Central memory CD4-positive, alpha-beta T cell (primary cell): Measurements from ENCODE around the gene IRF2.
A peak's percentile ranks its signal among the peaks of the same experiment; 100 is the strongest.
"Not testable (repeated sequence)": the region's sequence is repeated elsewhere in the genome, so short reads cannot be mapped to it uniquely, and the experiment has no call there.

Source experiments
- DNase-seq: peaks from one replicate; pipeline ENCODE4 v3.0.0; 2022

The IRF2 gene

DNA sequence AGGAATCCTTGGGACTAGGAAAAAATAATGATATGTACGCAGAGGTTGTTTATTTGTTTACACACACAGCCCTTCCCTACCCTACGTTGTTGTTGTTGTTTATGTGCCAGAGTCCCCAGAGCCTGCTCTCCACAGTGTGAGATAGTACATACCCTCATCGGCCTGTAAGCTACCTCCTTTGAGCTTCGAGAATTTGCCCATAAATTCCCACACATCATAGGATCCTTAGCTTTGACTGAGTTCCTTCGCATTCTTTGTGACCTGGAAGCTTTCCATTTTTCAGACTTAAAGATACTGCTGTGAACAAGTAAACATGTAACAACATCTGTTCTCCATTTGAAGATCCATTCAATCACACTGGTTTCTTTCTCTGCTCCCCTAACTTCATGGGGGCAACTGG is 114.5 kb downstream of the IRF2 start:
- DNase-seq: no peak

DNA sequence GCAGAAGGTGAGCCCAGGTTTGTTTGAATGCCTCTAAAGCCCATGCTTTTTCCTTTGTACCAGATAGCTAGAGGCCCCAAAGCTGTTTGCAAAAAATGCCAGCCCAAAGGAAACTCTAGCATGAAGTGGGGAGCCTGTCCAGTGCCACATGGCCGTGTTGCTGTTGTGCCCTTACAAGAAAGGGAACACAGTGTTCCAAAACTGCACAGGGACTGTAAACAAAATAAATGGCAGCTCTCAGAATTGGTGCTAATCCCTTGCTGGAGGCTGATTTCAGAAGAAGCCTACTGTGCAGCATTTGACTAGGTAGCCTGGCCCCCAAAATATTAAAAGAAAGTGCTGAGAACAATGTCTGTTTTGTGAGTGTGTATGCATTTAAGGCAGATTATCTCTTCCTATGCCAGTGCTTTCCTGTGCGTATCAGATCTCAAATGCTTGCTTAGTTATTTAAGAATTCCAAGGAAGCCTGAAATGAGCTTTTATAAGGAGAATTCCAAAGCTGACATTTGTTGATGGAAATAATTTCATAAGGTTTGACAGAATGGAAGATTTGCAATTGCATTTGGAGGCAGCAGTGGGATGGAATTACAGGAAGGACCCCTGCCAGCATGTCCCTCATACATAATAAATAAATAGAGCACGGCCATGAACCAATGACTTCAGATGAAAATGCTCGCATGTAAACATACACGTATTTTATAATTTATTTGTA is 115.7 kb downstream of the IRF2 start:
- DNase-seq: no peak

DNA sequence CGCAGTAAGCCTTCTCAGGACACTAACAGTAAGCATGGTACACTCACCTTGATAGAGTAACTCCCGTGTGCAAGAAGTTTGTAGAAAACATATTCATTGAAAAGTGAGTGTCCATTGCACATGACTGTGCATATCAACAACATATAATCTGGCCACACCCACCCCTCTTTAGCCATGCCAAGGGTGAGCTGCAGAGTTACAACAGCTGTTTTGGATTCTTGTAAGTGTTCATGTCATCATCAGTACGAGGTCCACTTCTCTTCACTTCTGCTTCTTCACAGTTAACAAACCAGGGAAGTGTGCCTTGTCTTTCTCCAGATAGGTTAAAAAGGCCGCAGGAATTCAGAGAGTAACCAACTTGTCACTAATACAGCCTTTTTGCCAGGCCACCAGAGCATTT is 116.6 kb downstream of the IRF2 start:
- DNase-seq: no peak

DNA sequence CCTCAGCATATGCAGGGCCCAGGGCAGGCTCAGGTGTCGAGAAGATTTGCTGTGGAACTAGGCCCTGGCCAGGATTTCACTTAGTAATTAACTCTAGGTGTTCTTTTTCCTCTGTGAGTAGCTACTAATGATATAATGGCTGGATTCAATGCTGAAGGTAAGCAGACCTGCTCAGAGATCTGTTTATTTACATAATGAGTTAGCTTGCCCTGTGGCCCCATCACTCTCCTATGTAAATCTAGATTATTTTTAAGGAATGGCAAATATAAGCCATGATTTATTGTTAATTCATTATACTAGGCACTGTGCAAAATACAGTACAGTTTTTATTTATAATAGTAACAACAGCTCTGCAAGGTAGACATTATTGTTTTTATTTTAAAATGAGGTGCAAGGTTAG is 117.2 kb downstream of the IRF2 start:
- no peak for DNase-seq

DNA sequence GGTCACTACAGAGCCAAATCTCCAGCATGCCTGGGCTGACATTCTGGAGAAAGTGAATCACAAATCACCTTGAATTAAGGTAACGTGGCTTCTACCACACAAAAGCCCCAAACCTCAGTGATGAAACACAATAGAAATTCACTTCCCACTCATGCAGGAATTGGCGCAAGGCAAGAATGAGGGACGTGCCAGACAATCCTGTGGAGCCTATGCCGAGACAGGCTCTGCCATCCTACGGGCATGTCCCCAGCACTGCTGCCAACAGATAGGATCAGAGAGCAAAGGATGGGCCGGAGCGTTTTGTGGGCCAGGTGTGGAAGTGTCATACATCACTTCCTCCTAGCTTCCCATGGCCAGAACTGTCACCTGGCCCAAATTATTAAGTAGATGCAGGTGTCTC is 118.0 kb downstream of the IRF2 start:
- DNase-seq: no peak

DNA sequence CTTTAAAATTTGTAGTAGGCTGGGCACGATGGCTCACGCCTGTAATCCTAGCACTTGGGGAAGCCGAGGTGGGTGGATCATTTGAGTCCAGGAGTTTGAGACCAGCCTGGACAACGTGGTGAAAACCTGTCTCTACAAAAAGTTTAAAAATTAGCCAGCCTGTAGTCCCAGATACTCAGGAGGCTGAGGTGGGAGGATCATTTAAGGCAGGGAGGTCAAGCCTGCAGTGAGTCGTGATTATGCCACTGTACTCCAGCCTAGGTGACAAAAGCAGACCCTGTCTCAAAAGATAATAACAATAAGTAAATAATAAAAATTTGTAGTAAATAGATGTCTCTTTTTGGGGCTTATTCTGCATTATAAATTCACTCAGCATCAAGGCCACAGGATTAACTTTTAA is 118.5 kb downstream of the IRF2 start:
- no peak for DNase-seq

DNA sequence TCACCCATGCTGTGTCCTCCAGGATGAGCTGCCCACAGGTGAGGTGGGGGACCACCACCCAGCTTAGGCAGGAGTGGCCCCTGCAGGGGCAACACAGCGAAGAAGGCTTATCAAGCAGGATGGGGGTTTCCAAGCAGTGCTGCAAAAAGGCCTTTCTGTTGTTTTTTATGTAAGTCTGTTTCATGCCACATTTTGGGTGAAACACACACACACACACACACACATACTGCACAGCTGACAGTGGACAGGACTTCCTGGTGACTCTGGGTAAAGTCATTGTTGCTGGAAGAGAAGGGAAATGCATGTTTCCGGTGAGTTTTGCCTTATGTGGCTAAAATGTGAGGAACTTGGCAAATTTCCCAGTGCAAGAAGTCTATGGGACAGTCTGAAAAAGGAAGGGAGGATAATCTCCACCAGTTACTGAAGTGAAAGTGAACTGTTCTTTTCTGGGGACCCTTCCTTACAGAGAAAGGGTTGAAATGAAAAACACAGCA is 119.2 kb downstream of the IRF2 start:
- peak; percentile 16 for DNase-seq

DNA sequence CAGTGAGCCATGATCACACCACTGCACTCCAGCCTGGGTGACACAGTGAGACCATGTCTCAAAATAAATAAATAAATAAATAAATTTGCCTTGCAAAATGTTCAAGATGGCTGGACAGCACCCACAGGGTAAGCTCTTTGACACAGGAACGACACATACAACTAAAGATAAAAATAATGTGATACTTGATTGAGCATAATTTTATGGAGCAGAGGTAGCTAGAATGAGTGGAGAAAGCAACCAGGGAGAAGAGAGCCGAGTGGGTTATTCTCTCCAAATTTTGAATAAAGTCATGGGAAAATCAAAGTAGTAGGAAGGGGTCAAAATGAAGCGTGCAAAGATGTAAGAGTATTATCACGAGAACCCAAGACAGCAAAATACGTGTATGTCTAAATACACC is 121.5 kb downstream of the IRF2 start:
- no peak for DNase-seq

DNA sequence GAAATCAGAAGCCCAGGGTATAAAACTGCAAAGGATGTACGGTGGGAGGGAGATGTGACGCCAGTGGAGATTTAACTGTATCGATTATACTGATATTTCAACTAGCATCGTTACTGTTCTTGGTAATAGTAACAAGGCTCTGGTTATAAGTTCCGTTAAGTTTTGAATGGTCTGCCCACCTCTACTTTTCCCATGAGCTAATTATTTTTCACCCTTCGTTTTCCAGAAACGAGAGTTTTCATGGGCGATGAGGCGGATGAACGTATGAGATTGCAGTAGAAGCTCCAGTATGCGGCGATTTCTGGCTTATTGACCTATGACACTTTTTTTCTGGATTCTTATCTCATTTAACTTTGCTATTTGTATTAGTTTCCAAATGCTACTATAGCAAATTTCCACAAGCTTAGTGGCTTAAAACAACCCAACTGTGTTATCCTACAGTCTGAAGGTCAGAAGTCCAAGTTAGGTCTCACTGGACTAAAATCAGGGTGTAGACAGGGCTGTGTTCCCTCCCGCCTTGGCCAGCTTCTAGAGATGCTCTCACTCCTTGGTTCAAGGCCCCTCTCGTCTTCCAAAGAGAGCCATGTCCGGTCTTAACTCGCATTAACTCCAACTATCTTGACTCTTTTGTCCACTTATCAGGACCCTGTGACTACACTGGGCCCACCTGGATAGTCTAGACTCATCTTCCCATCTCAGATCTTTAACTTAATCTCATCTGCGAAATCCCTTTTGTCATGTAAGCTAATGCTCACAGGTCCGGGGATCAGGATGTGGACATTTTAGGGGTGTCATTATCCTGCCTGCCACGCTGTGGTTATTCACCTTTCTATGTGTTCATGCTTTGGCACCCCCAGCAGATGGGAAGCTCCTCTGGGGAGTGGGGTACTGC is 122.5 kb downstream of the IRF2 start:
- DNase-seq: no peak

DNA sequence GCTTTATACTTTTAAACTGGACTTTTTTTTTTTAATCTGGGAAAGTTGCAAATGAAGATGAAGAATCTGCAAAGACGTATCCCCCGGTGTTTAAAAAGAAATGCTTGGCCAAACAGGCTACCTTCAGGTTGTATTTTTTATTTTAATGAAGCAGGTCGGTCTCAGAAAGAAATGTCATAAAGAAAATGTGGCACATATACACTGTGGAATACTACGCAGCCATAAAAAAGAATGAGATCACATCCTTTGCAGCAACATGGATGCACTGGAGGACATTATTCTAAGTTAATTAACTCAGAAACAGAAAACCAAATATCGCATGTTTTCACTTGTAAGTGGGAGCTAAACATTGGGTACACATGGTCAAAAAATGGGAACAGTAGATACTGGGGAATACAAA is 123.4 kb downstream of the IRF2 start:
- no peak for DNase-seq

DNA sequence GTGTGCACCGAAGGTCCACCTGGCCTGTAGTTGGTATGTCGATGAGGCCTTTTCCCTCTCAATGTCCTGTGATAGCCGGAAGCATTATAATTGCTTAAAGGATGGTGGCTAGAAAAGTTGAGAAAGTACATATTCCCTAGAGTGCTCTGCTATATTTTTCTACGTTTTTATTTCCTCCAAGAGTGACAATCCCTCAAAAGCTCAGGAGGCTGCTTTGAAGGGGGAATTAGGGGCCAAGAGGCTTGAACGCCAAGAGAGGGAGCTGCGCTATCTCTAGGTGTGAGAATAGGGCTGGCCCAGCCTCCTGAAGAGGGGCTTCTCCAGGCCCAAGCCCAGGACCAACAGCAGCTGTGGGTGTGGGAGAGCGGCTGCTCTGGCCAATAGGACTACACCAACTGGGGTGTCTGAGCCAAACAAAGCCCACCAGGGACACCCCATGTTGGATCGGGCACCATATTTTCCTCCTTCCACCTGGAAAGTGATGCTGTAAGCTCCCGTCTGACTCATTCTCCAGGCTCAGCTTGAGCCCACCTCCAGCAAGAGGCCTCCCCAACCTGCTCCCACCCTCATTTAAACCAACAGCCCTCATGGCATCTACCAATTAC is 124.0 kb downstream of the IRF2 start:
- DNase-seq: no peak

DNA sequence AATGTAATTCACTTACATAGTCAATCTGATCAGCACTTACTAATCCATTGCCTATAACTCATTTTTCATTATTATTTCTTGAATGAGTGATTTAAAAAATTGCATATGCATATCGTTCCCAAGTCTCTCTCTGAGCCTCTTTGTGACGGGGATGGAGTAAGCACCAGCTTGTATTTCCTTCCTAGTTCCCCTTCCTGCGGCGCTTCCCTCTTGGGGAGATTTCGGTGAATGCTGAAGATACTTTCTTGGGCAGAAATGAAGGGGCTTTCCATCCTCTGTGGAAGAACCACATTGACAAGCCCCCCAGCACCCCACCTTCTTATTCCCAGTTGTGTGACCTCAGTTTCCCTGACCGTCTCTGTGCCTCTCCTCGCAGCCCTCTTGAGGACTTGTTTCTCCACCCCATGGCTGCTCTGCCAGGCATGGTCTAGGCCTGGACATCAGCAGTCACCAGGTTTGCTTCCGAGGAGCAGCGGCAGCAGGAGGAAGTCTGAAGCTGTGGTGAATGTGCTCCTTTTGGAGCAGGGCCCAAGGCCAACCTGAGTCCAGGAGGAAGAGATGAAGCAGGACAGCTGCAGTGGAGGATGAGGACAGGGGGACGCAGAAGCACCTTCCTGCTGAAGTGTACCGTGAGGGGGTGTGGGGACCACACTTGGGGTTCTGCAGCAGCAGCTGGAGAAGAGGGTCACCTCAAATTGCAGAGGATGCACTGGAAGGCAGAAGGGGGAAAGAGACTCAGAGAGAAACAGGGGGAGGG is 124.9 kb downstream of the IRF2 start:
- no peak for DNase-seq

DNA sequence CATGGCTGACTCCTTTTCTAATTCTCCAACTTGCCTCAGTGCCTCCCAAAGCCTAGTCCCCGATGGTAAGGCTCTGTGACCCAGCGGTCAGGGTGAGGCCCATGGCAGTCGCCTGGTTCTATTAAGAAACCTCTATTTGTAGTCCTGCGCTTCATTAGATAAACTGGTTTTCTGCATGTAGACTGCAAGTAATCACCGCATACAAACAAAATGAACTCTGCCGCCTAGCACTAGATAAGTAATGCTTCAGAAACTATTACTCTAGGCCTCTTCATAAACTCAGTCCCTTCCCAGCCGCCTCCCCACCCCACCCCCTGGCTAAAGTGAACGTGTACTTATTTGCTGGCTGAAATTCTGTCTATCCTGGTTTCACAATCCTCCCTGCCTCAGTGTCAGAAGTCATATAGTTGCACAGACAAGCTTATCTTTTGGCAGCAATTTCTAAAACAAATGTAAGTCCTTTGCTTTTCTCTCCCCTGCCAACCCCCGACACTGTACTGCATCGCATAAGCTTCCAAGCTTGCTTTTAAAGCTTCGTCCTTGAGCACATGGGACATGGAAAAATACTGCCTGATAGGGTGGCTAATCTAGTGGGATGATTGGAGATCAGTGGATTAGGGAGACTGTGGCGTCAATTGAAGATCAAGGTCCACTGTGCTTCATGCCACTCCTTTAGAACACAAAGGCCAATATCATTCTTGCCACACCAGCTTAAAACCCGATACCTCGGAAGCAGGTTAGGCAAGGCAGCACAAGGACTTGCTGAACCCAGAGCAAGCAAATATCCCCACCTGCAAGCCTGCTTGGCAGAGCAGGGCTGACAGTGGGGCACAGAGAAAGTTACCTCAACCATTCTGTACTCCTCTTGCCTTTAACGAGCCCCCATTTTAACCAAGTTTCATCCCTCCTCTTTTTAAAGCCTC is 125.8 kb downstream of the IRF2 start:
- DNase-seq: no peak

DNA sequence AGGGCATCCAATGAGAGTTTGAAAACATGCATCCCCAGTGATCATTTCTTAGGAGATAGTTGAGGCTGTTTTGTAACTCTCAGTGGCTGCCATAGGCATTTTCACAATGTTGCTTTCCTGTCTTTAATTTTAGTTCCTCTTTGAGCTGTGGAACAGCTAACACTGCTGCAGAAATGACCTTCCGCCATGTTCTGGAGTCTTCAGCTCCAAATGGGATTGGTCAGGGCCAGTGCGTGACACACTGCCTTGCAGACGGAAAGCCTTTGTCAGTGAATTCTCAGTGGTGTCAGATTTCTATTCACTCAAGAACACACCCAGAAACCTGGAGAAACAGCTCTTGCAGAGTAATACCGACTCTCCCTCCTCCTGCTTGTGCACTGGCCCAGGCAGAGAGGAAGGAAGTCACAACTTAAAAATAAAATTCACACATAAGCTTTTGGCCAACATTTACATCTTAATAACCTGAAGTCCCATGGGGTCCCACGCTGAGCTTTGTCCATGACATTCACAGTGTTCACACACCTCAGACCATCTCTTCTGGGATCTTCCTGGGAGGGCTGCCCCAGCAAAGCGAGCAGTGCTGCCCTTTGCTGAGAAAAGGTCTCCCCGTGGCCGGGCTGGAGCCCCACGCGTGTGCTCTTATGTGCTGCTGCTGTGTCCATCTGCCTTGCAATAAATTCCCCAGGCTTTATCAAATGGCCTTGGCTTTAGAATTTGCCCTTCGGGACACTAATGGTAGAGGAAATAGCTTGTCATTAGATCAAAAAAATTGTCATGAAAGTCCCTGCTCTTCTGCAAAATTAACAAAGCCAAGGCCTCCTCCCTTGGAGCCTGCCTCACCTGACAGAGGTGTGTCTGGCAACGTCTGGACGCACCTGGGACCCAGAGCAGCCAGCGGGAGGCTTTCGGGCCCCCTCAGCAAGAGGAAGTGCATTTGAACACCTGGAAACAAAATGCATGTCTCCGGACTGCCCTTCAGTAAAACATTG is 126.8 kb downstream of the IRF2 start:
- DNase-seq: no peak

DNA sequence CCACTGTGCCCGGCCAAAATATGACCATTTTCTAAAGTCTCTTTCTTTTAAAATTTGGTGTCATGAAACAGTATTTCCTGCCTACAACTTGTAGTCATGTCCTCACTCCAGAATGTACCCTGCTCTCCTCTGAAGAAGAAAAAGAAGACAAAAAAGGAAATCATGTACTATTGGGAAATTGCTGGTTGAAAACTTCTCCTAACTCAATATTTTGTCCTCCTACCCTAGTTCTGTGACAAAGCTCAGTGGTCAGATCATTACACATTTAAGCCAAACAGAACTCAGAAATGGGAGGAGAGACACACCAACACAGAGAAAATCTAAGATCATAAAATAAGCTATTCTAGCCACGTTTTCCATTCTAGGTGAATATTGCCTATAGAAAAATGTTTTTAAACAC is 127.7 kb downstream of the IRF2 start:
- no peak for DNase-seq

DNA sequence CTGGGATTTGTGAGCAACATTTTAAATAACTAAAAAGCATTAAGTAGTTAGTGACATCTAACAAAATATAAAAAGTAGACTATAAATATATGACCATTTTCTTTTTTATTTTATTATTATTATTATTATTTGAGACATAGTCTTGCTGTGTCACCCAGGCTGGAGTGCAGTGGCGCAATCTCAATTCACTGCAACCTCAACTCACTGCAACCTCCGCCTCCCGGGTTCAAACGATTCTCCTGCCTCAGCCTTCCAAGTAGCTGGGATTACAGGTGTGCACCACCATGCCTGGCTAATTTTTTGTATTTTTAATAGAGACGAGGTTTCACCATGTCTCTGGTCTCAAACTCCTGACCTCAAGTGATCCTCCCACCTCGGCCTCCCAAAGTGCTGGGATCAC is 128.1 kb downstream of the IRF2 start:
- not testable (repeated sequence) for DNase-seq

DNA sequence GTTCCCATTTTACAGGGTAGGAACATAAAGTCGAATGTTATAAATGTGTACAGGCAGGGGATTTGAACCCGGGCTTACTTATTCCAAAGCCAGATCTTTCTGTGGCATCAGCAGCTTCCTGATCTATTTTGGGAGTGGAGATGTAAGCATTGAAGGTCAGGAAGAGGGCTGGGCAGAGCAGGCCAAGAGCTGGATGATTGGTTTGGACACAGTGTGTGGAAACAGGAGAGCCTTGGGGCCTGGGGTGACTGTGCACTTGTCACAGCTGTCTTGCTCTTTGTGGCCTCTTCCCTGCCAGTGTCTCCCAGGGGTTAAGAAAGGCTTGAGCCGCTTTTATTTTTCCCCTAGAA is 128.8 kb downstream of the IRF2 start:
- no peak for DNase-seq

DNA sequence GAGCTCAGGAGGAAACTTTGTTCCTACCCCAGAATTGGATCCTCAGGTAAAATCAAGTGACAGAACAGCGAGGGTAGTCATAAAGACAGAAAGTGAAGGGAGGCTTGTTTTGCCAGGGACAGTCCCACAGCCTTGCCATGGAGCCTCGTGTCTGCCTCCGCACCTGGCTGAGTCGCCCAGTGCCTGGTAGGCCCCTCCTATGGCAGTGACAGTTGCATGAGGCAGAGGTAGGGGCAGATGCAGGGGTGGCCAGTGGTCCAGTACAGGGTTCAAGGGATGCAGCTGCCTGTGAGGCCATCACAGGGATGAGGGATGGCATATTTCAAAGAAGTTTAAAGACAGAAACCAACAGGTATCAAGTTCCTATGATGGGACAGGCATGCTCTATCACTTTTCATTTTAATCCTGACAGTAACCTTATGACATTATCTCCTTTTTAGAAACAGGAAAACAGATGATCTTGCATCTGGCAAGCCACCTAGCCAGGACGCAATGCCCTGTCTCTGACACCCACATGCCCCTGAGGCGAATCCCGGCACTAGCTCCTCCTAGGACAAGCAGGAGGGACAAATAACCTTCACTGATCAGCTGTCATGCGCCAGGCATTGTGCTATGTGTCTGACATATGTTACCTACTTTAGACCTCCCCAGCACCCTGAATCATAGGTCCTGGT is 129.3 kb downstream of the IRF2 start:
- DNase-seq: no peak

DNA sequence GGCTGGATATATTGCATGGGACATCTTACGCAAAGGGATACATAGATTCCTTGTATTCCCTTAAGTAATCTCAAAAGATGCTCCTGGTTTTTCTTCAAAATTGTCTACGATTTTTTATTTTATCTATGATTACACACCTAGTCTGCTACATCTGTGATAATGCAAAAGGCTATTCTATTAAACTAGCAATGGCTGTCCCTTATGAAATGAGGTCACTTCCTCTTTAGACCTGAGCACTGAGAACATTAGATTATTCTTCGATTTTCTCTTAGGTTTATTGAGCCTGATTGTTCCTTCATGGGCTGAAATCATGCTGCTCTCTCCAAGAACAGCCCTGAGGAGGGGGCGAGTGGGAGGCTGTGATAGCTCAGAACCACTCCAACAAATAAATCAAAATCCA is 129.9 kb downstream of the IRF2 start:
- DNase-seq: no peak
